Ishikawa (cell line): ENCODE measurements around the gene TOP1.

Experiments
- CREB1 ChIP-seq: IDR thresholded peaks from 2 replicates; pipeline ENCODE4 v1.6.1; 2012; ENCODE audit warnings: low read depth
- EGR1 ChIP-seq: IDR thresholded peaks from 2 replicates; pipeline ENCODE4 v1.6.1; 2012
- EP300 ChIP-seq: IDR thresholded peaks from 2 replicates; pipeline ENCODE4 v1.6.1; 2012; ENCODE audit warnings: borderline replicate concordance
- FOXM1 ChIP-seq: IDR thresholded peaks from 2 replicates; pipeline ENCODE4 v1.6.1; 2012; ENCODE audit warnings: low read depth, borderline replicate concordance
- NFIC ChIP-seq: IDR thresholded peaks from 2 replicates; pipeline ENCODE4 v1.6.1; 2012
- RAD21 ChIP-seq: IDR thresholded peaks from 2 replicates; pipeline ENCODE4 v1.6.1; 2012; ENCODE audit warnings: low read depth
- TEAD4 ChIP-seq: IDR thresholded peaks from 2 replicates; pipeline ENCODE4 v1.6.1; 2012
- YY1 ChIP-seq: IDR thresholded peaks from 2 replicates; pipeline ENCODE4 v1.6.1; 2012; ENCODE audit warnings: low read depth
- ZBTB7A ChIP-seq: IDR thresholded peaks from 2 replicates; pipeline ENCODE4 v1.6.1; 2012; ENCODE audit warnings: low read depth
- TF ChIP-seq, protein P1 (sequence below): IDR thresholded peaks from 2 replicates; pipeline ENCODE4 v1.6.1; 2012; ENCODE audit warnings: low read depth, mild to moderate bottlenecking

DNA sequence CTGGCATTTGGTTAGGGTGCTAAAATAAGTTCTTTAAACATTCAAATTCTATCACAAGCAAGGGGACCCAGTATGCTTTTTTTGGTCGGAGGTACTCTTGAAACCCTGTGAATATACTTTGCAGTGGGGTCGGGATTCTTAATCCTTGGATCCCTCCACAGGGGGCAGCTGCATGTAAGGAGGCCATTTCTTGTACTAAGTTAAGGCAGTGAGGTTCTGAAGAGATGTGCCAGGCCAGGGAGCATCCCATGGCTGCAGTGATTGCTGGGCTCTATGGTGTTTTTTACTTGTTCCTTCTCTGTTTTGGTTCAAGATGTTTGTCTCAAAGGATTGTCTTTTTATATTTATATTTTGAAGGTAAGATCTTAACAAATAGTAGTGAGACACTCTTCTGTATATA, 50.4 kb downstream of the TOP1 start:
- TF ChIP-seq ZBTB7A (no peak), YY1 (no peak), CREB1 (no peak), FOXM1 (no peak), EGR1 (no peak), RAD21 (no peak), TEAD4 (no peak), NFIC (no peak), EP300 (no peak)
- TF ChIP-seq, protein P1, sequence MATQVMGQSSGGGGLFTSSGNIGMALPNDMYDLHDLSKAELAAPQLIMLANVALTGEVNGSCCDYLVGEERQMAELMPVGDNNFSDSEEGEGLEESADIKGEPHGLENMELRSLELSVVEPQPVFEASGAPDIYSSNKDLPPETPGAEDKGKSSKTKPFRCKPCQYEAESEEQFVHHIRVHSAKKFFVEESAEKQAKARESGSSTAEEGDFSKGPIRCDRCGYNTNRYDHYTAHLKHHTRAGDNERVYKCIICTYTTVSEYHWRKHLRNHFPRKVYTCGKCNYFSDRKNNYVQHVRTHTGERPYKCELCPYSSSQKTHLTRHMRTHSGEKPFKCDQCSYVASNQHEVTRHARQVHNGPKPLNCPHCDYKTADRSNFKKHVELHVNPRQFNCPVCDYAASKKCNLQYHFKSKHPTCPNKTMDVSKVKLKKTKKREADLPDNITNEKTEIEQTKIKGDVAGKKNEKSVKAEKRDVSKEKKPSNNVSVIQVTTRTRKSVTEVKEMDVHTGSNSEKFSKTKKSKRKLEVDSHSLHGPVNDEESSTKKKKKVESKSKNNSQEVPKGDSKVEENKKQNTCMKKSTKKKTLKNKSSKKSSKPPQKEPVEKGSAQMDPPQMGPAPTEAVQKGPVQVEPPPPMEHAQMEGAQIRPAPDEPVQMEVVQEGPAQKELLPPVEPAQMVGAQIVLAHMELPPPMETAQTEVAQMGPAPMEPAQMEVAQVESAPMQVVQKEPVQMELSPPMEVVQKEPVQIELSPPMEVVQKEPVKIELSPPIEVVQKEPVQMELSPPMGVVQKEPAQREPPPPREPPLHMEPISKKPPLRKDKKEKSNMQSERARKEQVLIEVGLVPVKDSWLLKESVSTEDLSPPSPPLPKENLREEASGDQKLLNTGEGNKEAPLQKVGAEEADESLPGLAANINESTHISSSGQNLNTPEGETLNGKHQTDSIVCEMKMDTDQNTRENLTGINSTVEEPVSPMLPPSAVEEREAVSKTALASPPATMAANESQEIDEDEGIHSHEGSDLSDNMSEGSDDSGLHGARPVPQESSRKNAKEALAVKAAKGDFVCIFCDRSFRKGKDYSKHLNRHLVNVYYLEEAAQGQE: no peak
